Activated naive CD8-positive, alpha-beta T cell (primary cell): Measurements from ENCODE around the gene ABCG5.

Source experiments
- H3K27ac Mint-ChIP-seq: one replicate; pipeline ENCODE4 v1.8.0; 2021; ENCODE audit warnings: mixed read lengths
- H3K27me3 Mint-ChIP-seq: one replicate; pipeline ENCODE4 v1.8.0; 2021; ENCODE audit warnings: mixed read lengths
- H3K36me3 Mint-ChIP-seq: one replicate; pipeline ENCODE4 v1.8.0; 2021; ENCODE audit warnings: mixed read lengths
- H3K4me1 Mint-ChIP-seq: one replicate; pipeline ENCODE4 v1.8.0; 2021; ENCODE audit warnings: low read depth, mixed read lengths
- H3K4me3 Mint-ChIP-seq: one replicate; pipeline ENCODE4 v1.8.0; 2021; ENCODE audit warnings: mild to moderate bottlenecking, mixed read lengths
- H3K9me3 Mint-ChIP-seq: one replicate; pipeline ENCODE4 v1.8.0; 2021; ENCODE audit warnings: low read depth, mixed read lengths

Gene ABCG5

GRCh38 chr2:43766006-43766405 lies 72.6 kb downstream of the ABCG5 start:
- peaks cover 2% of the 10 kb centered on the region for H3K36me3 Mint-ChIP-seq
- H3K27ac Mint-ChIP-seq, result no peak overlapping the region
- H3K4me3 Mint-ChIP-seq, result no peak overlapping the region
- H3K27me3 Mint-ChIP-seq, result peaks cover 3% of the 10 kb centered on the region
- no peaks in the 10 kb centered on the region for H3K9me3 Mint-ChIP-seq
- peaks cover 3% of the 10 kb centered on the region for H3K4me1 Mint-ChIP-seq

GRCh38 chr2:43764086-43764705 lies 74.4 kb downstream of the ABCG5 start:
- Mint-ChIP-seq H3K27me3 (peaks cover 1% of the 10 kb centered on the region), H3K9me3 (no peaks in the 10 kb centered on the region), H3K36me3 (peaks cover 2% of the 10 kb centered on the region), H3K27ac (no peak overlapping the region), H3K4me1 (peaks cover 3% of the 10 kb centered on the region), H3K4me3 (no peak overlapping the region)

- Mint-ChIP-seq H3K27ac (no peak overlapping the region), H3K4me1 (peaks cover 3% of the 10 kb centered on the region), H3K27me3 (no peaks in the 10 kb centered on the region), H3K4me3 (no peak overlapping the region), H3K9me3 (no peaks in the 10 kb centered on the region), H3K36me3 (peaks cover 2% of the 10 kb centered on the region)
These were observed 75.5 kb downstream of the ABCG5 start for GRCh38 chr2:43763091-43763490.
